DND-41 (cell line): ENCODE results near the gene TRAPPC2L.

Source experiments
- ATAC-seq: fragments of 200-7000 bp; cut with Tn5 transposase; 3 replicates; pipeline ENCODE4 v1.9.1; 2021; ENCODE audit warnings: low read depth; ENCODE audit not compliant: insufficient read depth
- DNase-seq: peaks from one replicate; pipeline ENCODE4 v3.0.0-alpha.2; 2020
- H2AFZ ChIP-seq: 2 replicates; pipeline ENCODE4 v1.6.0; 2012; ENCODE audit warnings: low read depth, low read length
- H3K27ac ChIP-seq: 2 replicates; pipeline ENCODE4 v1.5.1; 2012; ENCODE audit warnings: low read length, inconsistent platforms
- H3K27me3 ChIP-seq: fragments of 200-600 bp; sonication (generic); 2 replicates; pipeline ENCODE4 v1.6.0; 2012; ENCODE audit warnings: low read length, mild to moderate bottlenecking, inconsistent platforms; ENCODE audit not compliant: insufficient read depth, poor library complexity
- H3K36me3 ChIP-seq: 2 replicates; pipeline ENCODE4 v1.5.1; 2012; ENCODE audit warnings: low read length, inconsistent platforms; ENCODE audit not compliant: insufficient read depth
- H3K4me1 ChIP-seq: 2 replicates; pipeline ENCODE4 v1.5.1; 2012; ENCODE audit warnings: mild to moderate bottlenecking, low read length; ENCODE audit not compliant: insufficient read depth
- H3K4me2 ChIP-seq: 2 replicates; pipeline ENCODE4 v1.6.0; 2012; ENCODE audit warnings: mild to moderate bottlenecking, moderate library complexity, low read length, inconsistent platforms; ENCODE audit not compliant: insufficient read depth
- H3K4me3 ChIP-seq, 2 experiments: fragments of 200-600 bp in 1 of 2; shearing (Covaris generic) in 1 of 2; 2 replicates each; pipeline ENCODE4 v1.5.1; 2012 to 2016; ENCODE audit warnings: inconsistent platforms in 2 of 2, low read length in 2 of 2, mild to moderate bottlenecking in 2 of 2, low read depth in 1 of 2, moderate library complexity in 1 of 2
- H3K79me2 ChIP-seq: 2 replicates; pipeline ENCODE4 v1.6.0; 2012; ENCODE audit warnings: low read length, inconsistent platforms; ENCODE audit not compliant: insufficient read depth
- H3K9ac ChIP-seq: 2 replicates; pipeline ENCODE4 v1.6.0; 2012; ENCODE audit warnings: low read depth, mild to moderate bottlenecking, inconsistent platforms, low read length, moderate library complexity
- H3K9me3 ChIP-seq: 2 replicates; pipeline ENCODE4 v1.5.1; 2012; ENCODE audit warnings: low read length, moderate library complexity, mild to moderate bottlenecking, inconsistent platforms; ENCODE audit not compliant: insufficient read depth, severe bottlenecking
- H4K20me1 ChIP-seq: 2 replicates; pipeline ENCODE4 v1.6.0; 2012; ENCODE audit warnings: low read length; ENCODE audit not compliant: insufficient read depth
- CTCF ChIP-seq: IDR thresholded peaks from 2 replicates; pipeline ENCODE4 v1.5.1; 2012; ENCODE audit warnings: borderline replicate concordance, low read length, moderate library complexity, mild to moderate bottlenecking; ENCODE audit not compliant: poor library complexity, severe bottlenecking; ENCODE audit errors: extremely low read depth
- EZH2 ChIP-seq: IDR thresholded peaks from 3 replicates; pipeline ENCODE4 v1.6.1; 2012; ENCODE audit warnings: borderline replicate concordance, low read depth, mild to moderate bottlenecking, moderate library complexity, low read length, inconsistent platforms; ENCODE audit not compliant: severe bottlenecking

The TRAPPC2L gene

DNA sequence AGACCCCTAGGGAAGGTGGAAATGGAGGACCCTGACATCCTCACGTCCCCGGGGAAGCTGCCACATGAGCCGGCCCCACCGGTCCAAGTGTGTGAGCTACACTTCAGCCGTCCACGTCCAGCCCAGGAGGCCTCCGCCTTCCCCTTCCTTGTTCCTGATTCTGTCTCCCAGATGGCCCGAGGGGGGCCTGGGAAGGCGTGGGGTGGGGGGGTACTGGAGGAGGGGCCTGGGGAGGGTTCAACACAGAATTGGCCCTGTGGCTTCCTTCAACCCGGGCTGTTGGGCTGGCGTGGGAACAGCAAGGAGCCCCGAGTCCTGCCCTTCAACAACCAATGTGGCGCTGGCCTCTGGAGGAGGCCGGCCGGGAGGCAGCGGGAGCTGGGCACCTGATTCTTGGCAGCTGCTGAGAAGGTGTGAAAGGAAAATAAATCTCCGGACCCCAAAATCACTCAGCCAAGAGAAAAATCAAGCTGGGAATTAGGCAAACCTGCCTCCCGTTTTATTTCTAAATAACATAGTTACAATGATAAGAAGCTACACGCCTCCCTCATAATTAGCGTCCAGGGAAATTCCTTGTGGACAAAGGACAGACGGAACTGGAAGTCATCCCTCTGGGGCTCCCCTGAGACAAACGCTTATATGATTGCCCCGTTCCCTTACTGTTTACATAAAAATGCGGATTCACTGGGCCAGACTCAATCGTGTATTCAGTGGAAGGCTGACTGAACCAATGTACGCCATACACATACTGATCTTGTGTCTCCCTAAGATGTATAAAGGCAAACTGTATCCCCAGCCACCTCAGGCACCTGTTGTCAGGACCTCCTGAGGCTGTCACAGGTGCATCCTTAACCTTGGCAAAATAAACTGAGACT is 43.4 kb upstream of the TRAPPC2L start:
- ATAC-seq: no peak
- Histone ChIP-seq H3K4me1 (peaks cover 36% of the 10 kb centered on the region), H3K4me2 (peak overlapping the region; percentile 98; the same call in 1 of the 2 replicates), H3K79me2 (peaks cover 34% of the 10 kb centered on the region), H3K9ac (no peak overlapping the region; the same call in 1 of the 2 replicates), H4K20me1 (peaks cover 37% of the 10 kb centered on the region), H3K27ac (no peak overlapping the region), H3K27me3 (no peaks in the 10 kb centered on the region), H3K4me3 (no peak overlapping the region; a peak in 1 of 4 replicates), H2AFZ (no peak overlapping the region), H3K9me3 (no peaks in the 10 kb centered on the region), H3K36me3 (peaks cover 24% of the 10 kb centered on the region)
- no peak for DNase-seq
- TF ChIP-seq EZH2: no peak

DNA sequence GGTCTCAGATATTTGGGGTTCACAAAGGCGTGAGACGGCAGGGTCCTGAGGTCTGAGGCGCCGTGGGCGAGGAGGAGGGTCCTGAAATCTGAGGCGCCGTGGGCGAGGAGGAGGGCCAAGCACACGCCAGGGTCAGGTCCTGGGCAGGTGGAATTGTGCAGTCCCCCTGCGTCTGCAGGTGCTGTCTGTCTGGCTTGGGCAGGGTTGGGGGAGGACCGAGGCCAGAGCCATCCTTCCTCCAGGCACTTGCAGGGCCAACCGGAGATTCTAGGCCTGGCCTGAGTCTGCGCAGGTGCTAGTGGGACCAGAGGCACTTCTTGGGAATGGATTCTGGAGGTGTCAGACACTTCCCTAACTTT is 42.8 kb upstream of the TRAPPC2L start:
- H3K27ac ChIP-seq: no peak overlapping the region
- no peak for TF ChIP-seq CTCF
- no peak for TF ChIP-seq EZH2
- no peak overlapping the region for H3K4me3 ChIP-seq

DNA sequence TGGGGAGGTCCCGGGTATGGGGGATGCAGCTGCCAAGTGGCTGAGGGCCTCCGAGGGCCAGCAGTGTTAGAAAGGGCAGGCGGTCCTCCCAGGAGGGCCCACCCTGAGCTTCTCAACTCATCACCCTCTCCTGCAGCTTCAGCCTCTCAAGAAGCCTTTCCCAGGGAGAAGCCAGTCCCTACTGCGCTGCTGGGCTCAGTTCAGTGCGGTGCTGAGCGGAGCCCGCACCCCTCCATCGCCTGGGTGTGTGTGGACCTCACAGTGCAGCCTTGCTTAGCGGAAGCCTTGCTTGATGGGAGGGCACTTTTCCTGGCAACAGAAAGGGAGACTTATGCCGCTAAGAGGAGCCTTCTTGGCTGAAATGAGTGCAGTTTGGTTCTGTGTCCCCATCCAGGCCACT is 41.7 kb upstream of the TRAPPC2L start:
- Histone ChIP-seq H3K9me3 (no peaks in the 10 kb centered on the region), H3K4me3 (no peak overlapping the region), H2AFZ (no peak overlapping the region), H4K20me1 (peaks cover 21% of the 10 kb centered on the region), H3K27ac (no peak overlapping the region), H3K27me3 (no peaks in the 10 kb centered on the region), H3K9ac (no peak overlapping the region), H3K4me1 (peaks cover 21% of the 10 kb centered on the region), H3K36me3 (peaks cover 7% of the 10 kb centered on the region; the same call in 1 of the 2 replicates), H3K79me2 (peaks cover 19% of the 10 kb centered on the region), H3K4me2 (no peak overlapping the region)
- DNase-seq (no peak), ATAC-seq (no peak)
- TF ChIP-seq EZH2 (no peak), CTCF (no peak)

More for the DNA sequence above, 42.8 kb upstream of the TRAPPC2L start:
- ATAC-seq: no peak
- H3K4me2 ChIP-seq: no peak overlapping the region
- H3K79me2 ChIP-seq: peaks cover 30% of the 10 kb centered on the region
- H3K36me3 ChIP-seq: peaks cover 18% of the 10 kb centered on the region
- no peak overlapping the region for H2AFZ ChIP-seq
- peaks cover 32% of the 10 kb centered on the region for H4K20me1 ChIP-seq
- H3K9me3 ChIP-seq: no peaks in the 10 kb centered on the region
- DNase-seq: peak; percentile 10
- no peak overlapping the region for H3K9ac ChIP-seq
- H3K27me3 ChIP-seq: no peaks in the 10 kb centered on the region
- peaks cover 32% of the 10 kb centered on the region for H3K4me1 ChIP-seq

DNA sequence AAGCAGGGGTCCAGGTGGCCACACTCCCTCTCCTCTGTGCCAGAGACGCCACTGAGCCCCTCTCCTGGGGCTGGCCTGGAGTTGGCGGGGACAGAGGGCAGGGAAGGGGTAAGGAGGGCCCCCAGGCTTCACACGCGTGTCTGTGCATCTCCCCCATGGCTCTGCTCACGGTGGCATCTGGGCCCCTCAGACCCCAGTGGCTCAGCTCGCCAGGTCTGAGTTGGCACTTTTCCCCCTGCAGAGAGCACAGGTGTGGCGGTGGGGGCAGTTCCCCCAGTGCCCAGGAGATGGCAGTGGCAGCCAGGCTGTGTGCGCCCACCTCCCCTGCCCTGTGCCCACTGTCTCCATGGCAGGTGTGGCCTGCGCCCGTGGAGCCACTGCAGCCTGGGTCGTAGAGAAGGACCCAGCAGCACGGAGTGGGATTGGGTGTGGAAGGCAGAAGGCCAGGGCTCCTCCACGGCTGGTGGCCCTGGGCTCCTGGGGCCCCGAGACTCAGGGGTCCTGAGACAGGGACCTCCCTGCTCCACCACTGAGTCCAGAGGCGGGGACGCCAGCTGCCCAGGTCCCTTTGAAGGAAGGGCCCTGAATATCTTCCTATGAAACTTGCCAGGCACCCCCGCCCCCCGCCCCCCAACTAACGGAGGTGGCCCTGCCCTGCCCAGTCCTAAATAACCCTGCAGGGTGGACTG is 40.9 kb upstream of the TRAPPC2L start:
- Histone ChIP-seq H3K9me3 (no peaks in the 10 kb centered on the region), H3K27ac (no peak overlapping the region), H3K4me1 (peaks cover 13% of the 10 kb centered on the region), H3K36me3 (peaks cover under 1% of the 10 kb centered on the region; the same call in 1 of the 2 replicates), H3K4me3 (no peak overlapping the region), H2AFZ (no peak overlapping the region), H3K79me2 (peaks cover 11% of the 10 kb centered on the region), H4K20me1 (peaks cover 13% of the 10 kb centered on the region), H3K27me3 (no peaks in the 10 kb centered on the region), H3K4me2 (no peak overlapping the region), H3K9ac (no peak overlapping the region)
- ATAC-seq (peak; percentile 53), DNase-seq (peak; percentile 75)
- TF ChIP-seq EZH2: no peak
- TF ChIP-seq CTCF: peak; percentile 98
